SK-N-SH (cell line): ENCODE results near the gene NRGN. TPM values are rescaled to one million over a fixed set of nuclear protein-coding genes. Genes with fewer than 3 reads are reported as not detected.

Experiments used
- CTCF ChIA-PET: fragments of 300-600, 350-600 bp; formaldehyde crosslinking; extraction: SDS; loops from one replicate; lab custom pipeline; 2021; lab: Yijun Ruan, JAX
- POLR2A ChIA-PET: fragments of 350-600 bp; sonication (Branson Sonifier 250); formaldehyde crosslinking; extraction: SDS; loops from one replicate; lab custom pipeline; 2020; ENCODE audit warnings: antibody characterized with exemption, inconsistent platforms; lab: Yijun Ruan, JAX
- DNase-seq: peaks from one replicate; pipeline ENCODE4 v3.0.0; 2012
- H2AFZ ChIP-seq: fragments of 200-600 bp; sonication (generic); 2 replicates; pipeline ENCODE4 v1.8.1; 2016; ENCODE audit warnings: antibody characterized with exemption, mild to moderate bottlenecking, low read depth
- H3F3A ChIP-seq: fragments of 200-600 bp; sonication (generic); replicated peaks from 2 replicates; pipeline ENCODE3; 2016; ENCODE audit warnings: antibody characterized with exemption, mild to moderate bottlenecking; ENCODE audit not compliant: insufficient read depth
- H3K27ac ChIP-seq, 2 experiments: fragments of 200-500 bp in 1 of 2; fragments of 200-600 bp in 1 of 2; sonication (Bioruptor generic) in 1 of 2; sonication (generic), shearing (Covaris generic) in 1 of 2; 2 replicates each; pipeline versions ENCODE4 v1.5.1 to v1.6.1; 2014 to 2016; ENCODE audit warnings: low read depth in 2 of 2, inconsistent platforms in 1 of 2, low read length in 1 of 2, mild to moderate bottlenecking in 1 of 2, mixed read lengths in 1 of 2
- H3K27me3 ChIP-seq: fragments of 200-600 bp; sonication (generic), shearing (Covaris generic); 2 replicates; pipeline ENCODE4 v1.6.1; 2016; ENCODE audit warnings: mixed run types; ENCODE audit not compliant: insufficient read depth
- H3K36me3 ChIP-seq, 2 experiments: fragments of 200-500 bp in 1 of 2; fragments of 200-600 bp in 1 of 2; sonication (Bioruptor generic) in 1 of 2; sonication (generic) in 1 of 2; replicated peaks in 1 of 2; 2 replicates each; pipeline versions ENCODE3 to v1.5.1; 2014 to 2016; ENCODE audit warnings: low read length in 1 of 2, mild to moderate bottlenecking in 1 of 2; ENCODE audit not compliant: insufficient read depth in 2 of 2, control insufficient read depth in 1 of 2
- H3K4me1 ChIP-seq, 2 experiments: fragments of 200-500 bp in 1 of 2; fragments of 200-600 bp in 1 of 2; sonication (Bioruptor generic) in 1 of 2; sonication (generic), shearing (Covaris generic) in 1 of 2; 2 replicates each; pipeline versions ENCODE4 v1.5.1 to v1.6.1; 2014 to 2016; ENCODE audit warnings: low read depth in 1 of 2, low read length in 1 of 2, mixed run types in 1 of 2; ENCODE audit not compliant: insufficient read depth in 2 of 2, control insufficient read depth in 1 of 2
- H3K4me2 ChIP-seq: fragments of 200-600 bp; sonication (generic), shearing (Covaris generic); 2 replicates; pipeline ENCODE4 v1.6.1; 2017; ENCODE audit warnings: mixed run types
- H3K4me3 ChIP-seq, 2 experiments: fragments of 200-500 bp in 1 of 2; fragments of 200-600 bp in 1 of 2; sonication (Bioruptor generic) in 1 of 2; sonication (generic), shearing (Covaris generic) in 1 of 2; 2 replicates each; pipeline versions ENCODE4 v1.5.1 to v1.8.1; 2014 to 2016; ENCODE audit warnings: low read depth in 2 of 2, inconsistent platforms in 1 of 2, low read length in 1 of 2, mild to moderate bottlenecking in 1 of 2, mixed read lengths in 1 of 2, moderate library complexity in 1 of 2
- H3K79me2 ChIP-seq: fragments of 200-600 bp; sonication (generic); 2 replicates; pipeline ENCODE4 v1.8.1; 2017; ENCODE audit warnings: mild to moderate bottlenecking; ENCODE audit not compliant: insufficient read depth
- H3K9ac ChIP-seq: fragments of 200-600 bp; sonication (generic); 2 replicates; pipeline ENCODE4 v1.6.1; 2017; ENCODE audit warnings: mixed run types
- H3K9me2 ChIP-seq: fragments of 200-600 bp; sonication (generic); 2 replicates; pipeline ENCODE4 v1.6.1; 2017; ENCODE audit warnings: mixed run types
- H3K9me3 ChIP-seq: fragments of 200-600 bp; sonication (generic); 2 replicates; pipeline ENCODE4 v1.6.1; 2017; ENCODE audit warnings: mixed run types, mild to moderate bottlenecking, moderate library complexity
- H4K20me1 ChIP-seq: fragments of 200-600 bp; sonication (generic); 2 replicates; pipeline ENCODE4 v1.6.1; 2017; ENCODE audit warnings: mild to moderate bottlenecking, mixed run types; ENCODE audit not compliant: insufficient read depth
- CHD2 ChIP-seq: fragments of 150-350 bp; IDR thresholded peaks from 2 replicates; pipeline ENCODE4 v1.6.1; 2018; ENCODE audit warnings: low read length; ENCODE audit not compliant: partially characterized antibody
- CTCF ChIP-seq: fragments of 200-600 bp; sonication (generic); IDR thresholded peaks from 2 replicates; pipeline ENCODE4 v1.6.1; 2017; ENCODE audit warnings: antibody characterized with exemption, mild to moderate bottlenecking, moderate library complexity
- ELF1 ChIP-seq: IDR thresholded peaks from 2 replicates; pipeline ENCODE4 v1.4.0; 2012
- EP300 ChIP-seq, 2 experiments: IDR thresholded peaks; 2 replicates each; pipeline versions ENCODE4 v1.4.0 to v1.6.1; 2012; ENCODE audit warnings: borderline replicate concordance in 1 of 2, low read depth in 1 of 2, low read length in 1 of 2
- FOXJ3 ChIP-seq: sonication (generic); formaldehyde crosslinking; IDR thresholded peaks from 2 replicates; pipeline ENCODE4 v1.5.1; 2020; ENCODE audit warnings: mild to moderate bottlenecking, missing genetic modification reagents
- FOXM1 ChIP-seq: IDR thresholded peaks from 2 replicates; pipeline ENCODE4 v1.4.0; 2012; ENCODE audit warnings: low read depth, mild to moderate bottlenecking
- GABPA ChIP-seq: IDR thresholded peaks from 2 replicates; pipeline ENCODE4 v1.4.0; 2012; ENCODE audit warnings: low read depth, mild to moderate bottlenecking
- GATA2 ChIP-seq: sonication (generic); formaldehyde crosslinking; IDR thresholded peaks from 2 replicates; pipeline ENCODE4 v1.5.0; 2020; ENCODE audit warnings: mild to moderate bottlenecking, missing genetic modification reagents
- IRF3 ChIP-seq: fragments of 150-350 bp; IDR thresholded peaks from 2 replicates; pipeline ENCODE4 v1.6.1; 2016; ENCODE audit warnings: mild to moderate bottlenecking, low read depth, low read length
- MEF2A ChIP-seq: IDR thresholded peaks from 2 replicates; pipeline ENCODE4 v1.4.0; 2012; ENCODE audit warnings: low read depth, borderline replicate concordance
- MXI1 ChIP-seq: IDR thresholded peaks from 2 replicates; pipeline ENCODE4 v1.6.1; 2012; ENCODE audit warnings: mild to moderate bottlenecking, low read depth, low read length, improper control_type of control experiment
- NRF1 ChIP-seq: IDR thresholded peaks from 2 replicates; pipeline ENCODE4 v1.6.1; 2012; ENCODE audit warnings: low read depth, mild to moderate bottlenecking, low read length
- PBX3 ChIP-seq: IDR thresholded peaks from 2 replicates; pipeline ENCODE4; 2012
- POLR2AphosphoS5 ChIP-seq: IDR thresholded peaks from 2 replicates; pipeline ENCODE4 v1.6.1; 2012; ENCODE audit warnings: low read depth, low read length
- RCOR1 ChIP-seq: fragments of 150-350 bp; IDR thresholded peaks from 2 replicates; pipeline ENCODE4 v1.6.1; 2017; ENCODE audit warnings: antibody characterized with exemption, low read length
- REST ChIP-seq: IDR thresholded peaks from 2 replicates; pipeline ENCODE4 v1.6.1; 2012; ENCODE audit warnings: mild to moderate bottlenecking, low read depth, low read length, moderate library complexity
- RXRA ChIP-seq: IDR thresholded peaks from 2 replicates; pipeline ENCODE4 v1.4.0; 2012; ENCODE audit warnings: low read depth, mild to moderate bottlenecking, borderline replicate concordance
- TEAD4 ChIP-seq: IDR thresholded peaks from 2 replicates; pipeline ENCODE4 v1.4.0; 2012; ENCODE audit warnings: mild to moderate bottlenecking, borderline replicate concordance; ENCODE audit not compliant: insufficient read depth
- USF2 ChIP-seq: fragments of 150-350 bp; IDR thresholded peaks from 2 replicates; pipeline ENCODE4 v1.6.1; 2017; ENCODE audit warnings: antibody characterized with exemption, low read length, low read depth, borderline replicate concordance
- WGBS: methylation state at CpG from one replicate; pipeline ENCODE4 v1.1.6; 2017; ENCODE audit warnings: low lambda C conversion rate; 5-methylcytosine and 5-hydroxymethylcytosine counted together
- polyA plus RNA-seq, 3 experiments: library from polyadenylated mRNA; depleted of rRNA; stranded (reverse); fragments of >200 nt; gene quantifications; 2 replicates each; pipeline ENCODE4 v1.2.3, GENCODE V29; 2012

The NRGN gene
- polyA plus RNA-seq, 1 of the 3 experiments (the other 2 are of a cell fraction), result 6.8 TPM

- H3K79me2 ChIP-seq, result no peaks in the 10 kb centered on the region
- H3K9me2 ChIP-seq, result no peaks in the 10 kb centered on the region
- H2AFZ ChIP-seq, result no peak overlapping the region
- no peaks in the 10 kb centered on the region for H3K27me3 ChIP-seq
- no peaks in the 10 kb centered on the region for H4K20me1 ChIP-seq
- H3K27ac ChIP-seq, result no peak overlapping the region
- H3K36me3 ChIP-seq, result no peaks in the 10 kb centered on the region
- no peak overlapping the region for H3K4me3 ChIP-seq
- H3K9me3 ChIP-seq, result no peaks in the 10 kb centered on the region
- no peak for TF ChIP-seq EP300 (IDR thresholded peaks at IDR 0.05; ENCODE audit: borderline replicate concordance in 1 of 2, low read depth in 1 of 2, low read length in 1 of 2)
- no peak for TF ChIP-seq GABPA
- no peak for TF ChIP-seq FOXJ3 (CRISPR knock-in tag)
- no peak for TF ChIP-seq POLR2AphosphoS5
- TF ChIP-seq CHD2, result no peak
- no peak for TF ChIP-seq GATA2 (CRISPR knock-in tag)
- TF ChIP-seq RXRA, result no peak
- TF ChIP-seq ELF1, result no peak
- TF ChIP-seq USF2, result no peak
- TF ChIP-seq MEF2A, result no peak
- no peak for TF ChIP-seq CTCF
- TF ChIP-seq NRF1, result no peak
- TF ChIP-seq MXI1, result no peak
- TF ChIP-seq FOXM1, result no peak
- TF ChIP-seq PBX3, result no peak
- TF ChIP-seq IRF3, result no peak
- TF ChIP-seq TEAD4, result no peak
- TF ChIP-seq RCOR1, result no peak
- TF ChIP-seq REST, result no peak
- WGBS, result 80% methylated on average over 44 of the region's 44 CpGs
- DNase-seq, result no peak
- H3K4me1 ChIP-seq, result peaks cover 0 to 4% of the 10 kb centered on the region in 2 experiments; a peak in 2 of 4 replicates
- peaks cover 3% of the 10 kb centered on the region for H3F3A ChIP-seq
- ChIA-PET POLR2A (no interaction called here), CTCF (interaction anchor here (0.9 to 4.8 kb wide), 8 partner anchors 13 to 76 kb away, joined by 3 to 28 read pairs (median 4); partner anchors contain the start of genes ESAM and MSANTD2)
- no peak overlapping the region for H3K9ac ChIP-seq
- no peak overlapping the region for H3K4me2 ChIP-seq
These were observed 5.6 kb downstream of the NRGN start for GRCh38 chr11:124745270-124745834.
